GM18498 (cell line): Measurements from ENCODE around the gene LARP1.
"Not testable (repeated sequence)": the region's sequence is repeated elsewhere in the genome, so short reads cannot be mapped to it uniquely, and the experiment has no call there.

Experiments used
- ATAC-seq: cut with Tn5 transposase; IDR thresholded peaks from one replicate; pipeline ENCODE4 v1.9.1; 2021; ENCODE audit warnings: mild to moderate bottlenecking, moderate library complexity; ENCODE audit not compliant: unreplicated experiment

Gene LARP1

GRCh38 chr5:154820383-154820782 lies 65.2 kb downstream of the LARP1 start:
- no peak for ATAC-seq

DNA sequence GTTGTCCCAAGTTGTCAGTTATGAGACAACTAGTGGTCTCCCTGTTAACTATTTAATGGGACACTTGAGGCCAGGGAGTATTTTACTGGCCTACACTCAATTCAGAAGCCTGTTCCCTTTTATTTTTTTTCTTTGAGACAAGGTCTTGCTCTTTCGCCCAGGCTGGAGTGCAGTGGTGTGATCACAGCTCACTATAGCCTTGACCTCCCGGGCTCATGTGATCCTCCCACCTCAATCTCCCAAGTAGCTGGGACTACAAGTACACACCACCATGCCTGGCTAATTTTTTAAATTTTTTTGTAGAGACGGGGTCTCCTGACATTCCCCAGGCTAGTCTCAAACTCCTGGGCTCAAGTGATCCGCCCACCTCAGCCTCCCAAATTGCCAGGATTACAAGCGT lies 67.7 kb downstream of the LARP1 start:
- not testable (repeated sequence) for ATAC-seq

DNA sequence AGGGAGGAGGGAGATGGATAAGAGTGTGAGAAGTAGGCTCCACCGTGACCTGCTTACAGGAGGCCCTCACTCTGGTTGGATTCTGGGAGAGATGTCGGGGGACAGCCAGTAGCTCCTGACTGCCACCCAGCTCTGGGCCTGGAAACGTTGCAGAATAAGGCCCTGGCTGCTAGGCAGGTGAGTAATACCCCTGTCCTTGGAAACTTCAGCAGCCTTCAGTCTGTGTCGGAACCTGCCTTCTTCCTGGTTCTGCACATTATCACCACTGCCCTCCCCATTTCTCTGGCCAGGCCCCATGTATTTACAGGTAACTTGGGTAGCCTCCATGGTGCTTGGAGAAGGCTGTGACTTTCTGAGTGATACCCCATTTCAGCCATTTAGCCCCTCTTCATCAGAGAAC lies 68.4 kb downstream of the LARP1 start:
- no peak for ATAC-seq

DNA sequence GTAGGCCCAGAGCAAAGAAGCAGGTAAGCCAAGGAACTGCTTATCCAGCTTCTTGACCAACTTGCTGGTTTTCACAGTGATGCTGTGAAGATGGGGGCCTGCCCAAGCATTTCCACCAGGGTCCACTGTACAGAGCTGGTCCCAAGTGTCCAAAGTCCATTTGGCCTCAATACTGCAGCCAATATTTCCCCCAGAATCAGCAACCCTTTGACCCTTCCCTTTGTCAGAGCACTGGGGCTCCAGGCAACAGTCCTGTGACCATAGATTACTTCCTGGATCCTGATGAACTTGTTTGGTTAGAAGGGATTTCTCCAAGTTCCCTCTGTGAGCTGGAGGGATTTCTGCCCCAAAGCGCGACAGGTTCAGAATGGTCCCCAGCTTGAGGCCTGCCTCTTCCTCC lies 68.9 kb downstream of the LARP1 start:
- no peak for ATAC-seq

DNA sequence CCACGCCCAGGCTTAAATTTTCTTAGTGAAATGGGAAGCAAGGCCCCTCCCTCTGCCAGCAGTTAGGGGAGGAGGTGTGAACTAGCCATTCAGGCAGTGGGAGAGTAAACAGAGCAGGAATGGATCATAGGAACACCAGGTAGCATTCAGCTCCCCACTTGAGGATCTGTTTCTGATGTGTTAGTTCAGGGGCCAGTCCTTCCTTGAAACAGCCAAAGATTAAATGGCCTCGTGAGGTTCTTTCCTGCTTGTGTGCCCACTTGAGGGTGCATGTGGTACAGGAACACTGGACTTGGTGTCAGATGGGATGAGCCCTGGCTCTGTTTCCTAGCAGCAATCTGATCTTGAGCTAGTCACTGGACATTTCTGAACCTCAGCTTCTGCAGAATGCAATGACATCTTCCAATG lies 74.0 kb downstream of the LARP1 start:
- no peak for ATAC-seq

- ATAC-seq, result no peak
These were observed 74.5 kb downstream of the LARP1 start for GRCh38 chr5:154829589-154830218.

- no peak for ATAC-seq
These were observed 75.0 kb downstream of the LARP1 start for GRCh38 chr5:154830219-154830595.

- no peak for ATAC-seq
These were observed 75.4 kb downstream of the LARP1 start for GRCh38 chr5:154830596-154830995.

DNA sequence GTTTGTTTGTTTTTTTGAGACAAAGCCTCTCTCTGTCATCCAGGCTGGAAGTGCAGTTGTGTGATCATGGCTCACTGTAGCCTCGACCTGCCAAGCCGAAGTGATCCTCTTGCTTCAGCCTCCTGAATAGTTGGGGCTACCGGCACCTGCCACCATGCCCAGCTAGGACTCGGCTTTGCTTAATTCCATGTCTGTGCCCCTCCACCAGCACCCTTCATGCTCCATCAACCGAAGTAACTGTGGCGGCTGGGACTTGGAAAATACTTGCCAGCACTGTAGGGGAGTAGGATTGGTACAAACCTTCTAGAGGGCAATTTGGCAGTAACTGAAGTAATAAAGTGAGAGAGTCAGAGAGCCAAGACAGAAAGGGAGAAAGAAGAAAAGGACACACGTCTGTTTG lies 76.3 kb downstream of the LARP1 start:
- ATAC-seq, result no peak

GRCh38 chr5:154832804-154833203 lies 77.6 kb downstream of the LARP1 start:
- ATAC-seq, result not testable (repeated sequence)

DNA sequence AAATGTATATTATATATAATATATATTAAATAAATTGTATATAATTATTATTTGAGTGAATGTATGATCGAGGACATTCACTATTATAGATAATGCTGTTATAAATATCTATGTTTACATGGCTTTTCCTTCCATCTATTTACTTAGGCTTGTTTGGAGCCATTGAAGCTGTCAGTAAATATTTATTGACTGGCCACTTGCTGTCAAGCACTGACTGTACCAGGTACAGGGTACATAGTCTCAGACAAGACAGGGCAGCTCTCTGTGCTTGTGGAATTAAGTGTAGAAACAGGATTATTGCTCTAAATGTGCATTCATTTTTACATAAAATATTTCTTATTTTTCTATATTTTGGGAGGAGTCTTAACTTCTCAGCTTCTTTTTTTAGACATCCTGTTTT lies 78.9 kb downstream of the LARP1 start:
- ATAC-seq, result no peak

DNA sequence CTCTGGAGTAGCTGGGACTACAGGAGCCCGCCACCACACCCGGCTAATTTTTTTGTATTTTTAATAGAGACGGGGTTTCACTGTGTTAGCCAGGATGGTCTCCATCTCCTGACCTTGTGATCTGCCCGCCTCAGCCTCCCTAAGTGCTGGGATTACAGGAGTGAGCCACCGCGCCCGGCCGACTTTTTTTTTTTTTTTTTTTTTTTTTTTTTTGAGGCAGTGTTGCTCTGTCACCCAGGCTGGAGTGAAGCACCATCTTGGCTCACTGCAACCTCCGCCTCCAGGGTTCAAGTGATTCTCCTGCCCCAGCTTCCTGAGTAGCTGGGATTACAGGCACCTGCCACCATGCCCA lies 80.5 kb downstream of the LARP1 start:
- not testable (repeated sequence) for ATAC-seq

- ATAC-seq, result no peak
These were observed 81.0 kb downstream of the LARP1 start for GRCh38 chr5:154836225-154836624.

DNA sequence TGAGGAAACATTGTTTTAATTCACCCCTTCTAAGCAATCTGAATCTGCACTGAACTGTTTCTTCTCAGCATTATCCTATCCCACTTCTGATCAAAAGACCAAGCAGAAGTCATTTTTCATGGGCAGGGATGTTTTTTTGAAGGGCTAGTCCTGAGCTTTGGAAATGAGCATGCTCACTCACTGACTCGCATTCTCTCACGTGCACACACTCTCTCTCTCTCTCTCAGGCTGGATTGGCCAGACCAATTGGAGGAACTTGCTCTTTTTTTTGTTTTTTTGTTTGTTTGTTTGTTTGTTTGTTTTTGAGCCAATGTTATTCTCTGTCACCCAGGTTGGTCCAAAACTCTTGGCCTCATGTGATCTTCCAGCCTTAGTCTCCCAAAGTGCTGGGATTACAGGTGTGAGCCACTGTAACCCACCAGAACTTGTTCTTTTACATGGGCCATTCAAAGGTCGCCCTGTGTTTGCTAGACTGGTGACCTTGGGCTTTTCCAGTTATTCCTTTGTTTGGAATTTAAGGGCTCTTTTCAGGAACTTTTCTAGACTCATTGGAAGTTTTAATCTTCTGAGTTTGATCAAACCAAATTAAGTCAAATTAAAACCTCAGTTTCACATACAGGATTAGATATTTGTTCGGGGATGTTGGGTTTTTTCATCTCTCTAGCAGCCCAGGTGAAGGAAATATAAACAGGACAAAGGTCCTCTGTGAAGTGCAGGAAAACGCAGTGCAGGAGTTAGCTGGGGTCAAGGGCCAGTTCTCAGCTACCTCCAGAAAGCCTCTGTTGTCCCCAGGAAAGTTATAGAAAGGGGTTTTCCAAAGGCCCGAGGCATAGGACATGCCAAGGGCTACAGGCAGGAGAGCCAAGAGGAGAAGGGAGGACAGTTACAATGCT lies 82.1 kb downstream of the LARP1 start:
- no peak for ATAC-seq

- no peak for ATAC-seq
These were observed 85.5 kb downstream of the LARP1 start for GRCh38 chr5:154840435-154841272.

DNA sequence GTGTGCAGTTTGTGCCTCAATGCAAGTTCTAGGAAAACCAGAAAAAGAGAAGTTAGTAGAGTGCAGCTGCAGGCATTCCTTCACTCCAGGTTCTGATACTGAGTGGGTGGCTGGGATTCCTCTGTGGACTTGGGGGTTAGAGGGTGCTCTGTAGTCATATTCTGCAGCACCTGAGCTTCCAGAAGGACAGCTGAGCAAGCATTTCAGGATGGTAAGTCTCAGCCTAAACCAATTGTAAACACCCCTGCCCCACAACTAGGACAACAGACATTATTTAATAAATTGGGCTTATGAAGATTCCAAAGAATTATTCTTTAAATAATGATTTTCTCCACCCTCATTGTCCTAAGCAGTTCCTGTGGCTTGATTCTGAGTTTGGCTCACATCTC lies 86.1 kb downstream of the LARP1 start:
- ATAC-seq, result no peak

- no peak for ATAC-seq
These were observed 87.7 kb downstream of the LARP1 start for GRCh38 chr5:154842689-154843530.

DNA sequence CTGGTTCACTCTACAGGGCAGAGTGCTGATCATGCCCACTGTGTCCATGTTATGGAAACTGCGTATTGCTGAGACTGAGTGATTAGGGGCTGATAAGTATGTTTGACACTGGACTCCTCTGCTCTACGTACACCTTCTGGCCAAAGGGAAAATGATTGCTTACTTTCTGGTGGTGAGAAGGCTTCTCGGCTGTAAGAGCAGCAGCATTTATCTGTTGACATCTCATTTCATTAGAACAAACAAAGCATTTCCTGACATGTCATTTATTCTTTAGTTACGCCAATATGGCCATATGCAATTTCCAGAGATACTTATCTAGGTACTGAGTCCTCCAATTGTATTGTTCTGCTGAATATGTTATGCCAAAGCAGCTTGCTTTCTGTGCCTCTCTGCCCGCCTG lies 89.6 kb downstream of the LARP1 start:
- no peak for ATAC-seq

DNA sequence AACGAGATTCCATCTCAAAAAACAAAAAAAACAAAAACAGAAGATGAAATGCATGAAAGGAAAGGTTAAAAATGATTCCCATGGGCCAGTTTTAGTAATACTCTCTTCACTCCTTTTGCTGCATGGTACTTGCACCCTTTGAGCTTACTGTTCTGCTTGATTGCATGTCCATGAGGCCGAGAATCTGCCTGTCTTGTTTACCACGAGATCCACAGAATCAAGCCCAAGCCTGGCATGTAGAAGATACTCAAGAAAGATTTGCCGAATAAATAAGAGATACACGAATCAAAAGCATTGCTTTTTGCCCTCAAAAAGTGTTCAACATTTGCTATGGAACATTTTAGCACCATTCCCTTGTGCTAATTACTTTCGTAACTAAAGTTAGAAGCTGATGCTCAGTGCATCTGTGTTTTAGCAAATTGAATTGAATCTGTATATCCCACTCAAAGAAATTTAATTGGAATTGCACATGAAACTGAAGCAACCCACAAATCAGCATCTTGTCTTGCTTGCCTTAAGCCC lies 94.1 kb downstream of the LARP1 start:
- no peak for ATAC-seq

GRCh38 chr5:154849791-154850201 lies 94.6 kb downstream of the LARP1 start:
- no peak for ATAC-seq
